CD14-positive monocyte (primary cell): ENCODE measurements around the gene GYG1. TPM values are rescaled to one million over a fixed set of nuclear protein-coding genes. Genes with fewer than 3 reads are reported as not detected.

Source experiments
- DNase-seq, 3 donors: peaks; one replicate each; pipeline ENCODE4 v3.0.0-alpha.2; 2011 to 2022
- H2AFZ ChIP-seq: 2 replicates; pipeline ENCODE4 v1.6.0; 2012; ENCODE audit warnings: mild to moderate bottlenecking, low read depth, low read length, inconsistent platforms; ENCODE audit not compliant: insufficient read depth, poor library complexity, severe bottlenecking
- H3K27ac ChIP-seq, 2 donors: 1 replicate in 1 of 2; 2 replicates in 1 of 2; pipeline ENCODE4 v1.5.1; 2012 to 2013; ENCODE audit warnings: low read length in 2 of 2, control low read depth in 1 of 2, inconsistent platforms in 1 of 2, low read depth in 1 of 2, mild to moderate bottlenecking in 1 of 2
- H3K27me3 ChIP-seq, 2 donors: one replicate each; pipeline versions ENCODE4 v1.6.0 to v1.6.1; 2011 to 2013; ENCODE audit warnings: low read length in 2 of 2; ENCODE audit not compliant: control insufficient read depth in 2 of 2, insufficient read depth in 2 of 2
- H3K36me3 ChIP-seq, 2 donors: replicated peaks in 1 of 2; 1 replicate in 1 of 2; 2 replicates in 1 of 2; pipeline versions ENCODE4 v1.5.1 to v1.6.1; 2012 to 2013; ENCODE audit warnings: low read length in 2 of 2, control low read depth in 1 of 2, inconsistent platforms in 1 of 2, mild to moderate bottlenecking in 1 of 2; ENCODE audit not compliant: insufficient read depth in 2 of 2, control insufficient read depth in 1 of 2
- H3K4me1 ChIP-seq, 2 donors: 1 replicate in 1 of 2; 2 replicates in 1 of 2; pipeline versions ENCODE4 v1.5.1 to v1.6.1; 2012 to 2013; ENCODE audit warnings: low read length in 2 of 2, control low read depth in 1 of 2, inconsistent platforms in 1 of 2, mild to moderate bottlenecking in 1 of 2, moderate library complexity in 1 of 2; ENCODE audit not compliant: insufficient read depth in 2 of 2, control insufficient read depth in 1 of 2
- H3K4me2 ChIP-seq: replicated peaks from 2 replicates; pipeline ENCODE3; 2012; ENCODE audit warnings: low read length, moderate library complexity, mild to moderate bottlenecking; ENCODE audit not compliant: poor library complexity, severe bottlenecking; ENCODE audit errors: extremely low read depth
- H3K4me3 ChIP-seq, 3 experiments: fragments of 200-600 bp in 1 of 3; sonication (generic) in 1 of 3; replicated peaks in 1 of 3; 1 replicate in 2 of 3; 2 replicates in 1 of 3; pipeline ENCODE4 v1.5.1; 2011 to 2013; ENCODE audit warnings: low read length in 3 of 3, mild to moderate bottlenecking in 3 of 3, control low read depth in 2 of 3, low read depth in 2 of 3, inconsistent platforms in 1 of 3, moderate library complexity in 1 of 3
- H3K79me2 ChIP-seq: 2 replicates; pipeline ENCODE4 v1.6.0; 2012; ENCODE audit warnings: mild to moderate bottlenecking, control low read depth, inconsistent platforms, low read length, moderate library complexity; ENCODE audit not compliant: insufficient read depth
- H3K9ac ChIP-seq: 2 replicates; pipeline ENCODE4 v1.6.0; 2017; ENCODE audit warnings: low read length, mild to moderate bottlenecking; ENCODE audit not compliant: insufficient read depth, poor library complexity, severe bottlenecking
- H3K9me3 ChIP-seq, 2 donors: replicated peaks in 1 of 2; 1 replicate in 1 of 2; 2 replicates in 1 of 2; pipeline versions ENCODE4 v1.5.1 to v1.6.1; 2012 to 2013; ENCODE audit warnings: low read length in 2 of 2, control low read depth in 1 of 2; ENCODE audit not compliant: control insufficient read depth in 1 of 2, insufficient read depth in 1 of 2
- H4K20me1 ChIP-seq: 2 replicates; pipeline ENCODE4 v1.6.0; 2012; ENCODE audit warnings: mild to moderate bottlenecking, low read length, control low read depth, moderate library complexity; ENCODE audit not compliant: insufficient read depth
- H3K27ac Mint-ChIP-seq, 7 donors: one replicate each; pipeline ENCODE4 v1.8.0; 2020; ENCODE audit warnings: mild to moderate bottlenecking in 7 of 7, mixed read lengths in 7 of 7, moderate library complexity in 6 of 7, inconsistent platforms in 2 of 7
- H3K27me3 Mint-ChIP-seq, 3 donors: one replicate each; pipeline ENCODE4 v1.8.0; 2021 to 2022; ENCODE audit warnings: low read depth in 3 of 3, mild to moderate bottlenecking in 3 of 3, mixed read lengths in 3 of 3, moderate library complexity in 3 of 3, inconsistent platforms in 1 of 3
- H3K36me3 Mint-ChIP-seq, 2 donors: one replicate each; pipeline ENCODE4 v1.8.0; 2020; ENCODE audit warnings: mixed read lengths in 2 of 2, inconsistent platforms in 1 of 2, mild to moderate bottlenecking in 1 of 2
- H3K4me1 Mint-ChIP-seq: one replicate; pipeline ENCODE4 v1.8.0; 2020; ENCODE audit warnings: mild to moderate bottlenecking, mixed read lengths
- H3K4me3 Mint-ChIP-seq, 2 donors: one replicate each; pipeline ENCODE4 v1.8.0; 2020; ENCODE audit warnings: mild to moderate bottlenecking in 2 of 2, mixed read lengths in 2 of 2, moderate library complexity in 1 of 2
- H3K9me3 Mint-ChIP-seq, 7 donors: one replicate each; pipeline ENCODE4 v1.8.0; 2020 to 2022; ENCODE audit warnings: mixed read lengths in 7 of 7, mild to moderate bottlenecking in 6 of 7, moderate library complexity in 6 of 7, inconsistent platforms in 2 of 7
- WGBS: methylation state at CpG from one replicate; pipeline ENCODE4 v1.1.5; 2013; ENCODE audit warnings: missing lambda C conversion rate; ENCODE audit not compliant: insufficient coverage; 5-methylcytosine and 5-hydroxymethylcytosine counted together
- intact Hi-C, 2 donors: fragments of 100-400 bp; cut with micrococcal nuclease; formaldehyde crosslinking; loops; one replicate each; pipeline versions ENCODE4 v1.15.0 to v1.15.1; 2023
- polyA plus RNA-seq, 3 donors: library from polyadenylated mRNA; depleted of rRNA in 1 of 3; unstranded in 2 of 3; stranded (reverse) in 1 of 3; fragments of 300-500 nt in 2 of 3; fragments of >200 nt in 1 of 3; fragmentation: Illumina TruSeq in 2 of 3; gene quantifications; 1 replicate in 2 of 3; 2 replicates in 1 of 3; pipeline ENCODE4 v1.2.3, GENCODE V29; 2012 to 2021
- TF ChIP-seq, protein P1 (sequence below): fragments of 200-600 bp; IDR thresholded peaks from one replicate; pipeline ENCODE4 v1.8.0; 2022; ENCODE audit warnings: antibody characterized with exemption, mild to moderate bottlenecking

Gene GYG1
- polyA plus RNA-seq, 3 donors = 50.6 to 122 (median 121) TPM

GRCh38 chr3:148974726-148975125, 16.6 kb upstream of the GYG1 start:
- H3K27me3 ChIP-seq = no peaks in the 10 kb centered on the region
- intact Hi-C loops = no loop called here
- peaks cover 5 to 7% of the 10 kb centered on the region in 2 donors for H3K9me3 ChIP-seq
- H3K4me1 Mint-ChIP-seq = peaks cover 9% of the 10 kb centered on the region
- H3K27me3 Mint-ChIP-seq = no peaks in the 10 kb centered on the region
- H3K36me3 ChIP-seq = no peaks in the 10 kb centered on the region
- DNase-seq = no peak
- H3K4me2 ChIP-seq = no peak overlapping the region
- no peak overlapping the region for H3K9ac ChIP-seq
- no CpG with 5 or more reads among the region's 2 CpGs for WGBS
- no peak overlapping the region for H3K4me3 ChIP-seq
- H4K20me1 ChIP-seq = no peaks in the 10 kb centered on the region
- H2AFZ ChIP-seq = no peak overlapping the region
- no peak overlapping the region for H3K4me3 Mint-ChIP-seq
- peaks cover 0 to 12% (median 6%) of the 10 kb centered on the region in 7 donors for H3K9me3 Mint-ChIP-seq
- no peaks in the 10 kb centered on the region for H3K36me3 Mint-ChIP-seq
- H3K4me1 ChIP-seq = no peaks in the 10 kb centered on the region
- TF ChIP-seq, protein P1, sequence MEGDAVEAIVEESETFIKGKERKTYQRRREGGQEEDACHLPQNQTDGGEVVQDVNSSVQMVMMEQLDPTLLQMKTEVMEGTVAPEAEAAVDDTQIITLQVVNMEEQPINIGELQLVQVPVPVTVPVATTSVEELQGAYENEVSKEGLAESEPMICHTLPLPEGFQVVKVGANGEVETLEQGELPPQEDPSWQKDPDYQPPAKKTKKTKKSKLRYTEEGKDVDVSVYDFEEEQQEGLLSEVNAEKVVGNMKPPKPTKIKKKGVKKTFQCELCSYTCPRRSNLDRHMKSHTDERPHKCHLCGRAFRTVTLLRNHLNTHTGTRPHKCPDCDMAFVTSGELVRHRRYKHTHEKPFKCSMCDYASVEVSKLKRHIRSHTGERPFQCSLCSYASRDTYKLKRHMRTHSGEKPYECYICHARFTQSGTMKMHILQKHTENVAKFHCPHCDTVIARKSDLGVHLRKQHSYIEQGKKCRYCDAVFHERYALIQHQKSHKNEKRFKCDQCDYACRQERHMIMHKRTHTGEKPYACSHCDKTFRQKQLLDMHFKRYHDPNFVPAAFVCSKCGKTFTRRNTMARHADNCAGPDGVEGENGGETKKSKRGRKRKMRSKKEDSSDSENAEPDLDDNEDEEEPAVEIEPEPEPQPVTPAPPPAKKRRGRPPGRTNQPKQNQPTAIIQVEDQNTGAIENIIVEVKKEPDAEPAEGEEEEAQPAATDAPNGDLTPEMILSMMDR = no peak
- H3K79me2 ChIP-seq = no peaks in the 10 kb centered on the region
- H3K27ac Mint-ChIP-seq = no peak overlapping the region
- no peak overlapping the region for H3K27ac ChIP-seq

DNA sequence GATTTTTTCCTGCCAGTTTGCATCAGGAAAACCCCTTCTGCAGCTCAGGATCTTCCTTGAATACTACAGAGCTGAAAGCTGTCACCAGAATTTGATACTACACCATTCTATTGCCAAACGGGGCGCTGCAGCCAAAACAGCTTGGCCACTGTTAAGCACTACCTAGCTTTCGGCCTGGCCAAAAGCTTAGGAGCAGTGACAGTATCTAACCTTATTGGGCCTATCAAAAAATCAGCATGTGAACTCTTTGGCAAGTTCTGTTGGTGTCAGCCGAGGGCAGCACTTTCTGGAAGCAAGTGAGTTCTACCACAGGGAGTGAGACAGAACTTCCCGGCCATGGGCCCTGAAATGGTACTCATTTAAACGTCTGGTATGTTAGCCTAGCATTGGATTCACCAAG, 16.1 kb upstream of the GYG1 start:
- peaks cover 5 to 7% of the 10 kb centered on the region in 2 donors for H3K9me3 ChIP-seq
- no peak overlapping the region for H3K27ac Mint-ChIP-seq
- no peaks in the 10 kb centered on the region for H4K20me1 ChIP-seq
- H3K79me2 ChIP-seq = no peaks in the 10 kb centered on the region
- WGBS = 84% methylated on average over 6 of the region's 6 CpGs
- H3K9me3 Mint-ChIP-seq = peaks cover 0 to 12% (median 6%) of the 10 kb centered on the region in 7 donors
- no peak overlapping the region for H3K27ac ChIP-seq
- no peak overlapping the region for H3K4me3 Mint-ChIP-seq
- H3K27me3 Mint-ChIP-seq = no peaks in the 10 kb centered on the region
- no peak overlapping the region for H3K4me3 ChIP-seq
- intact Hi-C loops = no loop called here
- H3K4me1 ChIP-seq = no peaks in the 10 kb centered on the region
- DNase-seq = no peak
- H3K27me3 ChIP-seq = no peaks in the 10 kb centered on the region
- peaks cover 9% of the 10 kb centered on the region for H3K4me1 Mint-ChIP-seq
- H3K36me3 Mint-ChIP-seq = no peaks in the 10 kb centered on the region
- H3K4me2 ChIP-seq = no peak overlapping the region
- H3K36me3 ChIP-seq = no peaks in the 10 kb centered on the region
- TF ChIP-seq, protein P1 = no peak
- H2AFZ ChIP-seq = peak overlapping the region; percentile 3
- no peak overlapping the region for H3K9ac ChIP-seq
